ENCODE measurements around the gene GRM4.

GRCh38 chr6:34050691-34051090 is 95.2 kb downstream of the GRM4 start:
- TF ChIP-seq ATF3 (IDR thresholded peaks at IDR 0.05) (no peak), RAD21 (IDR thresholded peaks at IDR 0.05) (no peak), REST (IDR thresholded peaks at IDR 0.05) (no peak), TAF1 (conservative IDR thresholded peaks at IDR 0.05) (no peak), RXRA (IDR thresholded peaks at IDR 0.05) (no peak), CTCF (IDR thresholded peaks at IDR 0.05; ENCODE audit: low read depth, low read length, missing input control) (no peak), GABPA (IDR thresholded peaks at IDR 0.05 in 1 of 2, conservative IDR thresholded peaks at IDR 0.05 in 1 of 2) (no peak), MAX (IDR thresholded peaks at IDR 0.05) (no peak), YY1 (IDR thresholded peaks at IDR 0.05) (no peak), JUND (IDR thresholded peaks at IDR 0.05) (no peak), EGR1 (IDR thresholded peaks at IDR 0.05; ENCODE audit: low read depth in 2 of 2) (no peak), ZBTB33 (IDR thresholded peaks at IDR 0.05) (no peak), HNF4G (IDR thresholded peaks at IDR 0.05) (no peak)
